DND-41 (cell line): ENCODE measurements around the gene MLLT1.

Experiments used
- ATAC-seq: fragments of 200-7000 bp; cut with Tn5 transposase; 3 replicates; pipeline ENCODE4 v1.9.1; 2021; ENCODE audit warnings: low read depth; ENCODE audit not compliant: insufficient read depth
- DNase-seq: peaks from one replicate; pipeline ENCODE4 v3.0.0-alpha.2; 2020
- H2AFZ ChIP-seq: 2 replicates; pipeline ENCODE4 v1.6.0; 2012; ENCODE audit warnings: low read depth, low read length
- H3K27ac ChIP-seq: 2 replicates; pipeline ENCODE4 v1.5.1; 2012; ENCODE audit warnings: low read length, inconsistent platforms
- H3K27me3 ChIP-seq: fragments of 200-600 bp; sonication (generic); 2 replicates; pipeline ENCODE4 v1.6.0; 2012; ENCODE audit warnings: low read length, mild to moderate bottlenecking, inconsistent platforms; ENCODE audit not compliant: insufficient read depth, poor library complexity
- H3K36me3 ChIP-seq: 2 replicates; pipeline ENCODE4 v1.5.1; 2012; ENCODE audit warnings: low read length, inconsistent platforms; ENCODE audit not compliant: insufficient read depth
- H3K4me1 ChIP-seq: 2 replicates; pipeline ENCODE4 v1.5.1; 2012; ENCODE audit warnings: mild to moderate bottlenecking, low read length; ENCODE audit not compliant: insufficient read depth
- H3K4me2 ChIP-seq: 2 replicates; pipeline ENCODE4 v1.6.0; 2012; ENCODE audit warnings: mild to moderate bottlenecking, moderate library complexity, low read length, inconsistent platforms; ENCODE audit not compliant: insufficient read depth
- H3K4me3 ChIP-seq, 2 experiments: fragments of 200-600 bp in 1 of 2; shearing (Covaris generic) in 1 of 2; 2 replicates each; pipeline ENCODE4 v1.5.1; 2012 to 2016; ENCODE audit warnings: inconsistent platforms in 2 of 2, low read length in 2 of 2, mild to moderate bottlenecking in 2 of 2, low read depth in 1 of 2, moderate library complexity in 1 of 2
- H3K79me2 ChIP-seq: 2 replicates; pipeline ENCODE4 v1.6.0; 2012; ENCODE audit warnings: low read length, inconsistent platforms; ENCODE audit not compliant: insufficient read depth
- H3K9ac ChIP-seq: 2 replicates; pipeline ENCODE4 v1.6.0; 2012; ENCODE audit warnings: low read depth, mild to moderate bottlenecking, inconsistent platforms, low read length, moderate library complexity
- H3K9me3 ChIP-seq: 2 replicates; pipeline ENCODE4 v1.5.1; 2012; ENCODE audit warnings: low read length, moderate library complexity, mild to moderate bottlenecking, inconsistent platforms; ENCODE audit not compliant: insufficient read depth, severe bottlenecking
- H4K20me1 ChIP-seq: 2 replicates; pipeline ENCODE4 v1.6.0; 2012; ENCODE audit warnings: low read length; ENCODE audit not compliant: insufficient read depth
- EZH2 ChIP-seq: IDR thresholded peaks from 3 replicates; pipeline ENCODE4 v1.6.1; 2012; ENCODE audit warnings: borderline replicate concordance, low read depth, mild to moderate bottlenecking, moderate library complexity, low read length, inconsistent platforms; ENCODE audit not compliant: severe bottlenecking
- TF ChIP-seq, protein P1 (sequence below): IDR thresholded peaks from 2 replicates; pipeline ENCODE4 v1.5.1; 2012; ENCODE audit warnings: borderline replicate concordance, low read length, moderate library complexity, mild to moderate bottlenecking; ENCODE audit not compliant: poor library complexity, severe bottlenecking; ENCODE audit errors: extremely low read depth

Gene MLLT1, protein sequence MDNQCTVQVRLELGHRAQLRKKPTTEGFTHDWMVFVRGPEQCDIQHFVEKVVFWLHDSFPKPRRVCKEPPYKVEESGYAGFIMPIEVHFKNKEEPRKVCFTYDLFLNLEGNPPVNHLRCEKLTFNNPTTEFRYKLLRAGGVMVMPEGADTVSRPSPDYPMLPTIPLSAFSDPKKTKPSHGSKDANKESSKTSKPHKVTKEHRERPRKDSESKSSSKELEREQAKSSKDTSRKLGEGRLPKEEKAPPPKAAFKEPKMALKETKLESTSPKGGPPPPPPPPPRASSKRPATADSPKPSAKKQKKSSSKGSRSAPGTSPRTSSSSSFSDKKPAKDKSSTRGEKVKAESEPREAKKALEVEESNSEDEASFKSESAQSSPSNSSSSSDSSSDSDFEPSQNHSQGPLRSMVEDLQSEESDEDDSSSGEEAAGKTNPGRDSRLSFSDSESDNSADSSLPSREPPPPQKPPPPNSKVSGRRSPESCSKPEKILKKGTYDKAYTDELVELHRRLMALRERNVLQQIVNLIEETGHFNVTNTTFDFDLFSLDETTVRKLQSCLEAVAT

DNA sequence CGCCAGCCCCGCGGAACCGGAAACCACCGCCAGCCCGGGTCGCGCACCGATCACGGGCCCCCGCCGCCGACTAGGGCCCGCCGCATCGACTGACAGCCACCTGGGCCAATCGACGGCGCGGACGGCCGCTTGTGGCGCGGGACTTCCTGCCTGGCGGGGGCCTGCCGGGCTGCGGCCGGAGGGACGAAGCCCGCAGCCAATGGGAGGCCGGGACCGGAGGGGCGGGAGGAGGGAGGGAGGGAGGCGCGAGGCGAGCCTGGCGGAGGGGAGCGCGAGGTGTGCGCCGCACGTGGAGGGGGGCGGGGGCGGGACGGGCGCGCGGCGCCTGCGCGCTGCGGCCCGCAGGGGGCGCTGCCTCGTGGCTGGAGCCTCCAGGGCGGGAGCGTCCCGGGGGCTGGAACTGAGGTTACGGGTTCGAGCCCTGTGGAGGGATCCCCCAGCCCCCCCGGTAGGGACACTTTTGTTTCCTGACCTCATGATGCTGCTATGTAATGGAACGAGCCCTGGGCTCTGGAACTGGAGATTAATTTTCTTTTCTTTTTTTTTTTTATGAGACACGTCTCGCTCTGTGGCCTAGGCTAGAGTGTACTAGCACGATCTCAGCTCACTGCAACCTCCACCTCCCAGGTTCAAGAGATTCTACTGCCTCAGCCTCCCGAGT is at the start of gene MLLT1:
Gene MLLT1, minus strand, starts transcription at position 45 of the 661 bp plus-strand sequence. CDS start 191 bp downstream, outside the sequence.
- peaks cover 43% of the 10 kb centered on the region for H4K20me1 ChIP-seq
- ATAC-seq (peak; percentile 97), DNase-seq (peak; percentile 98)
- H2AFZ ChIP-seq: peak within 1 kb of the TSS; percentile 74
- peaks cover 42% of the 10 kb centered on the region for H3K4me1 ChIP-seq
- no peak for TF ChIP-seq EZH2
- TF ChIP-seq, protein P1, sequence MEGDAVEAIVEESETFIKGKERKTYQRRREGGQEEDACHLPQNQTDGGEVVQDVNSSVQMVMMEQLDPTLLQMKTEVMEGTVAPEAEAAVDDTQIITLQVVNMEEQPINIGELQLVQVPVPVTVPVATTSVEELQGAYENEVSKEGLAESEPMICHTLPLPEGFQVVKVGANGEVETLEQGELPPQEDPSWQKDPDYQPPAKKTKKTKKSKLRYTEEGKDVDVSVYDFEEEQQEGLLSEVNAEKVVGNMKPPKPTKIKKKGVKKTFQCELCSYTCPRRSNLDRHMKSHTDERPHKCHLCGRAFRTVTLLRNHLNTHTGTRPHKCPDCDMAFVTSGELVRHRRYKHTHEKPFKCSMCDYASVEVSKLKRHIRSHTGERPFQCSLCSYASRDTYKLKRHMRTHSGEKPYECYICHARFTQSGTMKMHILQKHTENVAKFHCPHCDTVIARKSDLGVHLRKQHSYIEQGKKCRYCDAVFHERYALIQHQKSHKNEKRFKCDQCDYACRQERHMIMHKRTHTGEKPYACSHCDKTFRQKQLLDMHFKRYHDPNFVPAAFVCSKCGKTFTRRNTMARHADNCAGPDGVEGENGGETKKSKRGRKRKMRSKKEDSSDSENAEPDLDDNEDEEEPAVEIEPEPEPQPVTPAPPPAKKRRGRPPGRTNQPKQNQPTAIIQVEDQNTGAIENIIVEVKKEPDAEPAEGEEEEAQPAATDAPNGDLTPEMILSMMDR: peak; percentile 77
- peak within 1 kb of the TSS; percentile 99 for H3K4me2 ChIP-seq
- H3K79me2 ChIP-seq: peaks cover 48% of the 10 kb centered on the region
- no peaks in the 10 kb centered on the region for H3K27me3 ChIP-seq
- peaks cover 33% of the 10 kb centered on the region for H3K36me3 ChIP-seq
- no peaks in the 10 kb centered on the region for H3K9me3 ChIP-seq
- H3K27ac ChIP-seq: peak within 1 kb of the TSS; percentile 81
- peak within 1 kb of the TSS; percentile 98 to 99 for H3K4me3 ChIP-seq
- H3K9ac ChIP-seq: peak within 1 kb of the TSS; percentile 96

DNA sequence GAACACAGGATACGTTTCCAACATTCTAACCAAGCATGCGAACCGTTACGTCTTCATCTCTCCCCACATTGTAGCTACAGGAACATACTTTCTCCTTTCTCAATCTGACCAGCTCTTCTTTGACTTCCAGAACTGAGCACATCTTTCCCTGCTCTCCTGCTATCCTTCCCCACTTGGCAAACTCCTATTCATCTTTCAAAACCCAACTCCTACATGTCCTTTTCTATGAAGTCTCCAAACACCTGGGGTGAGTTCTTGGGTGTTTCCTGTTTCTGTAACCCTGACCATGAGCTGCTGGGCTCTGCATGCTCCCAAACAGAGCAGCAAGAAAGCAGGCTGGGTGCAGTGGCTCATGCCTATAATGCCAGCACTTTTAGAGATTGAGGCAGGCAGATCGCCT is 47.0 kb upstream of the MLLT1 start:
- Histone ChIP-seq H3K4me3 (no peak overlapping the region), H3K9ac (no peak overlapping the region), H3K4me2 (no peak overlapping the region), H3K79me2 (no peaks in the 10 kb centered on the region), H2AFZ (no peak overlapping the region), H3K36me3 (no peaks in the 10 kb centered on the region), H3K27me3 (no peaks in the 10 kb centered on the region), H3K27ac (no peak overlapping the region), H3K4me1 (no peaks in the 10 kb centered on the region), H3K9me3 (no peaks in the 10 kb centered on the region), H4K20me1 (no peaks in the 10 kb centered on the region)
- DNase-seq (no peak), ATAC-seq (no peak)
- TF ChIP-seq EZH2: no peak
- TF ChIP-seq, protein P1: no peak

DNA sequence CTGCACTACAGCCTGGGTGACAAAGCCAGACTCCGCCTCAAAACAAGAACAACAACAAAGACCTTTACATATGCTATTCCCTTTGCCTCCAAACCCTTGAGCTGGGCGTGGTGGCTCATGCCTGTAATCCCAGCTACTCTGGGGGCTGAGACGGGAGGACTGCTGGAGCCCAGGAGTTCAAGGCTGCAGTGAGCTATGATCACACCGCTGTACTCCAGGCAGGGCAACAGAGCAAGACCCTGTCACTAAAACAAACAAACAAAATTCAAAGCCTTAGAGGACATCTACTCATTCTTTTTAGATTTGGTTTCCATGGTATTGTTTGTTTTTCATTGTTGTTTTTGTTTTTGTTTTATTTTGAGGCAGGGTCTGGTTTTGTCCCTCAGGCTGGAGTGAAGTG is 45.8 kb upstream of the MLLT1 start:
- Histone ChIP-seq H3K9me3 (no peaks in the 10 kb centered on the region), H3K27me3 (no peaks in the 10 kb centered on the region), H3K9ac (no peak overlapping the region), H3K79me2 (no peaks in the 10 kb centered on the region), H3K27ac (no peak overlapping the region), H2AFZ (no peak overlapping the region), H3K36me3 (no peaks in the 10 kb centered on the region), H3K4me2 (no peak overlapping the region), H3K4me1 (no peaks in the 10 kb centered on the region), H3K4me3 (no peak overlapping the region), H4K20me1 (no peaks in the 10 kb centered on the region)
- ATAC-seq (no peak), DNase-seq (no peak)
- TF ChIP-seq, protein P1: no peak
- TF ChIP-seq EZH2: no peak
